Stomach (tissue), 4 donors: ENCODE measurements around the gene DNAAF1.

ENCODE experiments used
- EP300 ChIP-seq: sonication (generic); formaldehyde crosslinking; IDR thresholded peaks from one replicate; pipeline ENCODE4 v1.6.1; 2017; ENCODE audit warnings: antibody characterized with exemption
- POLR2A ChIP-seq, 4 donors: fragments of 450-650 bp; IDR thresholded peaks; one replicate each; pipeline ENCODE4 v1.6.1; 2016; ENCODE audit warnings: antibody characterized with exemption in 4 of 4, control low read depth in 2 of 4, mild to moderate bottlenecking in 1 of 4, moderate library complexity in 1 of 4
- TF ChIP-seq, protein P1 (sequence below), 7 experiments: fragments of 450-650 bp in 4 of 7; fragments of 200-600 bp in 3 of 7; sonication (generic) in 3 of 7; IDR thresholded peaks; one replicate each; pipeline ENCODE4 v1.5.1; 2016 to 2019; ENCODE audit warnings: antibody characterized with exemption in 7 of 7, control low read depth in 2 of 7, mild to moderate bottlenecking in 1 of 7

DNA sequence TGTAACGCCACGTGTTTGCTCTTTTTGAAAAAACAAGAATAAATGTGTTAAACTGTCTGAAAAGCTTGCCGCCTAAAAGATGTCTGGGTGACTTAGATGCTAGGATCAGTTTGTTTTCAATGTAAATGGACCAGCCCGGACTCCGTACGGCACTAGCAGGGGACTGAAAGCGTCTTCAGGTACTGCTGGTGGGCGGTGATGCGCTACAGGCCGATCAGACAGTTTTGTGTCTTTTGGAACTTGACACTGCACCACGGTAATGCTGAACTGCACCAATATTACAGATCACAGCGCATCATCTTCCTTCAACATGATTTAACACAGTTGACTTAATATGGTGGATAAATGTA, 27.6 kb upstream of the DNAAF1 start:
- TF ChIP-seq, protein P1, sequence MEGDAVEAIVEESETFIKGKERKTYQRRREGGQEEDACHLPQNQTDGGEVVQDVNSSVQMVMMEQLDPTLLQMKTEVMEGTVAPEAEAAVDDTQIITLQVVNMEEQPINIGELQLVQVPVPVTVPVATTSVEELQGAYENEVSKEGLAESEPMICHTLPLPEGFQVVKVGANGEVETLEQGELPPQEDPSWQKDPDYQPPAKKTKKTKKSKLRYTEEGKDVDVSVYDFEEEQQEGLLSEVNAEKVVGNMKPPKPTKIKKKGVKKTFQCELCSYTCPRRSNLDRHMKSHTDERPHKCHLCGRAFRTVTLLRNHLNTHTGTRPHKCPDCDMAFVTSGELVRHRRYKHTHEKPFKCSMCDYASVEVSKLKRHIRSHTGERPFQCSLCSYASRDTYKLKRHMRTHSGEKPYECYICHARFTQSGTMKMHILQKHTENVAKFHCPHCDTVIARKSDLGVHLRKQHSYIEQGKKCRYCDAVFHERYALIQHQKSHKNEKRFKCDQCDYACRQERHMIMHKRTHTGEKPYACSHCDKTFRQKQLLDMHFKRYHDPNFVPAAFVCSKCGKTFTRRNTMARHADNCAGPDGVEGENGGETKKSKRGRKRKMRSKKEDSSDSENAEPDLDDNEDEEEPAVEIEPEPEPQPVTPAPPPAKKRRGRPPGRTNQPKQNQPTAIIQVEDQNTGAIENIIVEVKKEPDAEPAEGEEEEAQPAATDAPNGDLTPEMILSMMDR (IDR thresholded peaks at IDR 0.05) = no peak
- TF ChIP-seq POLR2A (IDR thresholded peaks at IDR 0.05) (no peak), EP300 (no peak)
